HG03108 (cell line): ENCODE measurements around the gene LAMC3.
"Not testable (repeated sequence)": the region's sequence is repeated elsewhere in the genome, so short reads cannot be mapped to it uniquely, and the experiment has no call there.

Experiments used
- ATAC-seq: cut with Tn5 transposase; IDR thresholded peaks from one replicate; pipeline ENCODE4 v1.9.1; 2021; ENCODE audit warnings: moderate library complexity; ENCODE audit not compliant: unreplicated experiment

LAMC3 gene

GRCh38 chr9:130990978-130991777, 17.8 kb upstream of the LAMC3 start:
- ATAC-seq, result no peak

GRCh38 chr9:130991778-130992681, 16.9 kb upstream of the LAMC3 start:
- ATAC-seq, result no peak

GRCh38 chr9:130992682-130993032, 16.3 kb upstream of the LAMC3 start:
- ATAC-seq, result no peak

- no peak for ATAC-seq
These were observed 15.5 kb upstream of the LAMC3 start for GRCh38 chr9:130993303-130994030.

- ATAC-seq, result no peak
These were observed 14.6 kb upstream of the LAMC3 start for GRCh38 chr9:130994135-130995085.

- ATAC-seq, result no peak
These were observed 13.6 kb upstream of the LAMC3 start for GRCh38 chr9:130995086-130996011.

GRCh38 chr9:130996205-130996604, 12.8 kb upstream of the LAMC3 start:
- no peak for ATAC-seq

GRCh38 chr9:130996676-130997394, 12.1 kb upstream of the LAMC3 start:
- ATAC-seq, result no peak

GRCh38 chr9:130997395-130997684, 11.6 kb upstream of the LAMC3 start:
- ATAC-seq, result no peak

- no peak for ATAC-seq
These were observed 10.9 kb upstream of the LAMC3 start for GRCh38 chr9:130997925-130998596.

GRCh38 chr9:130998597-130999244, 10.3 kb upstream of the LAMC3 start:
- no peak for ATAC-seq

- no peak for ATAC-seq
These were observed 9.7 kb upstream of the LAMC3 start for GRCh38 chr9:130999245-130999623.

- not testable (repeated sequence) for ATAC-seq
These were observed 8.4 kb upstream of the LAMC3 start for GRCh38 chr9:131000526-131000925.

- ATAC-seq, result no peak
These were observed 8.0 kb upstream of the LAMC3 start for GRCh38 chr9:131001021-131001420.

GRCh38 chr9:131001990-131002389, 7.0 kb upstream of the LAMC3 start:
- ATAC-seq, result no peak

- no peak for ATAC-seq
These were observed 2.4 kb upstream of the LAMC3 start for GRCh38 chr9:131006601-131007000.

GRCh38 chr9:131008086-131008485, 888 bp upstream of the LAMC3 start:
- ATAC-seq, result no peak

GRCh38 chr9:131008563-131008908, 438 bp upstream of the LAMC3 start:
- ATAC-seq, result no peak
